K562 treated with DMSO at 1 percent for 24 hours (cell line): ENCODE results near the gene KRT82. TPM values are rescaled to one million over a fixed set of nuclear protein-coding genes. Genes with fewer than 3 reads are reported as not detected.

Experiments
- total RNA-seq: library from RNA; unstranded; fragments of 300-600 nt; gene quantifications from 2 replicates; pipeline ENCODE4 v1.2.3, GENCODE V29; 2022; ENCODE audit warnings: low read depth; ENCODE audit not compliant: insufficient read depth

KRT82 gene
- not detected in 2 replicates for total RNA-seq

DNA sequence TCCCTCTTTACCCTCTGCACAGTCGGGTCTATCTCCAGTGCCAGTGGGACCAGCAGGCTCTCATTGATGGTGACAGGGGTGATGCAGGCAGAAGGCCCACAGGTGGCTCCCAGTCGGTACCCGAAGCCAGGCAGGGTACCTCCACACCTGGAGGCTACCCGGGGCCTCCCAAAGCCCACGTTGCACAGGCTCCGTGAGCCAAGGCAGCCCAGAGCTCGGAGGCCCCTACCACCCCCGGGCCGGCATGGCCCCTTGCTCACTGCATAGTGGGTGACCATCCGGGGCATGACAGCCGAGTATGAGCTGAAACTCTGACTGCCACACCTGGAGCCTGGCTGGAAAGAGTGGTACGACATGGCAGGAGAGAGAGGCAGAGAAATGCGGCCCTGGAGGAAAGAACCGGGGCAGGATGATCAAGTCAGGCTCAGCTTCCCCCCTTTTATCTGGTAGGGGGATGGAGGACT lies at the start of gene KRT82:
Gene KRT82, minus strand, starts transcription at position 414 of the 464 bp plus-strand sequence. Its CDS starts 58 bp downstream, at position 356.

GRCh38 chr12:52452101-52452500 lies 46.0 kb upstream of the KRT82 start, which contains the start of gene KRT6B:
Gene KRT6B, minus strand, starts transcription at chr12:52452146. Its CDS starts 68 bp downstream, at chr12:52452078.

GRCh38 chr12:52434081-52434733 lies 28.1 kb upstream of the KRT82 start, which contains the start of gene KRT75:
Gene KRT75, minus strand, starts transcription at chr12:52434371. Its CDS starts 67 bp downstream, at chr12:52434304.

GRCh38 chr12:52385226-52385702 lies 20.9 kb downstream of the KRT82 start, which contains the start of gene KRT84:
Gene KRT84, minus strand, starts transcription at chr12:52385652. Its CDS starts 67 bp downstream, at chr12:52385585.

GRCh38 chr12:52366738-52367485 lies 39.2 kb downstream of the KRT82 start, which contains the start of gene KRT85:
Gene KRT85, minus strand, starts transcription at chr12:52367481. Its CDS starts 76 bp downstream, at chr12:52367405.

Other genes starting within 250 kb of the KRT82 start
- not detected in 2 replicates for gene KRT80, start 214.3 kb downstream of the KRT82 start, total RNA-seq
- not detected in 2 replicates for gene KRT7, start 173.1 kb downstream of the KRT82 start, total RNA-seq
- 0.45 TPM in 1 of 2 replicates, not detected in the other for gene KRT86, start 131.7 kb downstream of the KRT82 start, total RNA-seq
- 0.19 and 0.34 TPM in 2 replicates for gene KRT81, start 114.8 kb downstream of the KRT82 start, total RNA-seq
- not detected in 2 replicates for gene KRT83, start 84.9 kb downstream of the KRT82 start, total RNA-seq
- not detected in 2 replicates for gene KRT85, start 38.9 kb downstream of the KRT82 start, total RNA-seq
- not detected in 2 replicates for gene KRT84, start 20.7 kb downstream of the KRT82 start, total RNA-seq
- not detected in 2 replicates for gene KRT75, start 28.0 kb upstream of the KRT82 start, total RNA-seq
- not detected in 2 replicates for gene KRT6B, start 45.8 kb upstream of the KRT82 start, total RNA-seq
- not detected in 2 replicates for gene KRT6C, start 67.5 kb upstream of the KRT82 start, total RNA-seq
- gene KRT6A, start 86.9 kb upstream of the KRT82 start, total RNA-seq = not detected in 2 replicates
- gene KRT5, start 114.1 kb upstream of the KRT82 start, total RNA-seq = not detected in 2 replicates
- gene KRT71, start 146.8 kb upstream of the KRT82 start, total RNA-seq = not detected in 2 replicates
- not detected in 2 replicates for gene KRT74, start 167.5 kb upstream of the KRT82 start, total RNA-seq
- gene KRT72, start 195.1 kb upstream of the KRT82 start, total RNA-seq = not detected in 2 replicates
- 0.27 TPM in 1 of 2 replicates, not detected in the other for gene KRT73, start 212.2 kb upstream of the KRT82 start, total RNA-seq
- 0.35 TPM in 1 of 2 replicates, not detected in the other for gene KRT2, start 245.9 kb upstream of the KRT82 start, total RNA-seq